HG03442 (cell line): Measurements from ENCODE around the gene CDC42EP4.

Experiments
- ATAC-seq: cut with Tn5 transposase; IDR thresholded peaks from one replicate; pipeline ENCODE4 v1.9.1; 2021; ENCODE audit warnings: mild to moderate bottlenecking, moderate library complexity; ENCODE audit not compliant: unreplicated experiment

The CDC42EP4 gene, protein sequence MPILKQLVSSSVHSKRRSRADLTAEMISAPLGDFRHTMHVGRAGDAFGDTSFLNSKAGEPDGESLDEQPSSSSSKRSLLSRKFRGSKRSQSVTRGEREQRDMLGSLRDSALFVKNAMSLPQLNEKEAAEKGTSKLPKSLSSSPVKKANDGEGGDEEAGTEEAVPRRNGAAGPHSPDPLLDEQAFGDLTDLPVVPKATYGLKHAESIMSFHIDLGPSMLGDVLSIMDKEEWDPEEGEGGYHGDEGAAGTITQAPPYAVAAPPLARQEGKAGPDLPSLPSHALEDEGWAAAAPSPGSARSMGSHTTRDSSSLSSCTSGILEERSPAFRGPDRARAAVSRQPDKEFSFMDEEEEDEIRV

GRCh38 chr17:73311781-73312641 lies at the start of gene CDC42EP4:
Gene CDC42EP4, minus strand, starts transcription at chr17:73312001. Its CDS starts 25,501 bp downstream, at chr17:73286500.
- ATAC-seq: peak; percentile 85

DNA sequence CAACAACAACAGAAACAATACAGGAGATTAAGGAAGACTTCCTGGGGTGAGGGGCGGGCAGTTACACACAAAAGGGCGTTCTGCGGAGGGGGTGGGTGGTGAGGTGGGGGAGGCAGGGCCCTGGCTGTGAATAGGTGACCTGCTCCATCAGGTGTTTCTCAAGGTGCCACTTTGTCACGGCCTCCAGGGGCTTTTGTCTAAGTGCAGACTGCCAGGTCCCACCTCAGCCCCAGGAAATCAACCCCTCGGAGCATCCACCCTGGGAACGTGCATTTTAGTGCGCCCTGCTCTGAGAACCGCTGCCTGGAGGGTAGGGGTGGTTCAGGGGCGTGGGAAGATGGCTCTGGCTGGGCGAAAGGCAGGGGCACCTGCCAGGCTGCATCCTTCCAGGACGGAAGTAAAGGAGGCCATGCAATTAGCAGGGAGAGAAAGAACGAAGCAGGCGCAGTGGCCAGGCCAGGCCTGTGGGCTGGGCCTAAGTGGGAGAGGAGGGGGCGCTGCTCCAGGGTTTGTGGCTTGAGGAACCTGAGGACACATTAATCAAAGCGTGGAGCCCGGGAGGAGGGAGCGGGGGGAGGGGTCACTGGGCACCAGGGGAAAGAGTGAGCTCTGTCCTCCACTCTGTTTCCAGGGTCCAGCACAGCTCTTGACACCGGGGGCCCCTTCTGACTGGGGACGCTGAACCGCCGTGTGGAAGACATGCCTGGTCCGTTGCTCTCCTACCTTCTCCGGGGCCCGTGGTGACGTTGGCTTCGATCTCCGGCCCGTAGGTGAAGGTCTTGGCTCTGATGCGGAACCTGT lies 49.4 kb upstream of the CDC42EP4 start:
- no peak for ATAC-seq

DNA sequence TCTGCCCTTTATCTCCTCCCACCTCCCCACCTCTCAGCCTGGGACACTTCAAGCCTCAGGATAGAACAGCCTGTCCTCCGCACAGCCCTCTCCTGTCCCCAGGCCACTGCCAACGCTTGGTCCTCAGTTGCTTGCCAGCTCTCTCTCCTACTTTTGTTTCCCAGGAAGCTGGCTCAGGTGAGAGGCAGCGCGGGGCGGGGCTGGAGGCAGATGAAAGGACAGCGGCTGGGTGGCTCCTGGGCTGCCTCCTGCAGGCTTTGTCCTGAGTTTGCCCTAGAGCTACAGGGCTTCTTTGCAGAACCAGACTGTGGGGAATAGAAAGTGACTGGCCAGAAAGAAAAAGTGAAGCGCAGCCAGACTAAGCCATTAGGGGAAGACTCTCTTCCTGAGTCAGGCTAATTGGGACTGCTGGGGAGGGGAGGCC lies 48.2 kb upstream of the CDC42EP4 start:
- no peak for ATAC-seq

GRCh38 chr17:73359352-73359751 lies 47.6 kb upstream of the CDC42EP4 start:
- no peak for ATAC-seq

DNA sequence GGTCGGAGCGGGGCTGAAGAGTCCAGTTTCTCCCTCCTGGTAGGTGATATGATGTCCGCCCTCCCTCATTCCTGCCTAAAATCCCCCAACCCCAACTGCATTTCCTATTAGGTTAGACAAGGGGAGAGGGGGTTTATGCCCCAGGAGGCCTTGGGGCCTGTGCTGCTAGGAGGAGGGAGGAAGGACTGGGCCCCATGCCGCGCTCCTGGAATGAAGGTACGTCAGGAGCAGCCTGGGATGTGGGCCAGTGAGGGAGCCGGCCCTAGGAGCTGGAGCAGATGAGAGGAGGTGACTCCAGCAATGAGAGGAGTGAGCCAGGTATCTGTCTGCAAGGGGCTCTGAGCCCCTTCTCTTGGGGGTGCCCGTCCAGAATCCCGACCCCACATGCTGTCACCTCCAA lies 46.9 kb upstream of the CDC42EP4 start:
- ATAC-seq: no peak

GRCh38 chr17:73357981-73358380 lies 46.2 kb upstream of the CDC42EP4 start:
- ATAC-seq: no peak

- no peak for ATAC-seq
Measured at GRCh38 chr17:73357318-73357717, 45.5 kb upstream of the CDC42EP4 start.

- ATAC-seq: no peak
Measured at GRCh38 chr17:73356561-73357170, 44.9 kb upstream of the CDC42EP4 start.

GRCh38 chr17:73354423-73355284 lies 42.9 kb upstream of the CDC42EP4 start:
- ATAC-seq: no peak

GRCh38 chr17:73352261-73352660 lies 40.5 kb upstream of the CDC42EP4 start:
- no peak for ATAC-seq

GRCh38 chr17:73351764-73352163 lies 40.0 kb upstream of the CDC42EP4 start:
- no peak for ATAC-seq

- ATAC-seq: no peak
Measured at GRCh38 chr17:73350864-73351263, 39.1 kb upstream of the CDC42EP4 start.

DNA sequence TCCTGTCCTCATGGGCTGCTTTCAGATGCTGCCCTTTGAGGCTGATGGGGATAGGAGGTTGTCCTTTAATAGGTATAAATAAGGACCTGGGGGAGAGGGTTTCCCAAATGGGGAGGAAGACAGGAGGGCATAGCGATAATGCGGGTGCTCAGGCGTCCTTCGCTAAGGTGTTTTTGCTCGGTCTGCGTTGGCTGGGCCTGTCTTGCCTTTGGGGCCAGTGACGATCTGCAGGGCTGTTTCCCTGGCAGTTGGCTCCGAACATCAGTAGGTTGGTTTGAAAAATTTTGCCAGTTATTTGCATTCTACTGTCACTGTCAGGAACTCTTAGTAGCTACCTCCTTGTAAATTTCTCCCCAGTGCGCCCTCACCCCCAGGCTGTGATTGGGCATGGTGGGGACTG lies 37.8 kb upstream of the CDC42EP4 start:
- ATAC-seq: no peak

DNA sequence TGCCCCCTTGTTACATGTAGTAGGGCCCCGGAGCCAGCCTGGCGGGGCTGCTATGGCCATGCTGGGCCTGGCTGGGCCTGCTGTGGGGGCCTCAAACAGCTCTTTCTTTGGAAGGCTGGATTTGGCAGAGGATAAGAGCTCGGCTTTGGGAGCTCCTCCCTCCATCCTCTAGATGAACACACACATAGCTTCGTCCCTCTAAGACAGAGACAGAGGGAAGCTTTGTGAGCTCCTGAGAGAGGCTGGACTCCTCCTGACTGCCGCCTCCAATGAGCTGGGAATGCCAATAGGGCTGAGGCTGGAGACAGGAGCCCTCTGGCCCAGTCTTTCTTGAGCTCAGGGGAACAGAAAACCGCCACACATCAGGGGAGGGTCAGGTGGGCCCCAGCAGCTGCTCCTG lies 37.3 kb upstream of the CDC42EP4 start:
- ATAC-seq: no peak

DNA sequence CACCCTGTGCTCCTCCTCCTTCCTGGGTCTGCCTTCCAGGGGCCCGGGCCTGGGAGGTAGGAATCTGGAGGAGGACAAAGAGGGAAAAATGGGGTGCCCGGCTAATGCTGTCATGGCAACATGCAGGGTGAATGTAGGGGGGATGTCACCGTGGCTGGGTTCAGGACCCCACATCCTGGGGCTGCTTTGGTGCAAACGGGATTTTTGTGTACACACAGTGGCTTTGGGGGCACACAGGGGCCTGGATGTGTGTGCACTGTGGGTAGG lies 37.0 kb upstream of the CDC42EP4 start:
- no peak for ATAC-seq

- ATAC-seq: no peak
Measured at GRCh38 chr17:73348018-73348828, 36.4 kb upstream of the CDC42EP4 start.

DNA sequence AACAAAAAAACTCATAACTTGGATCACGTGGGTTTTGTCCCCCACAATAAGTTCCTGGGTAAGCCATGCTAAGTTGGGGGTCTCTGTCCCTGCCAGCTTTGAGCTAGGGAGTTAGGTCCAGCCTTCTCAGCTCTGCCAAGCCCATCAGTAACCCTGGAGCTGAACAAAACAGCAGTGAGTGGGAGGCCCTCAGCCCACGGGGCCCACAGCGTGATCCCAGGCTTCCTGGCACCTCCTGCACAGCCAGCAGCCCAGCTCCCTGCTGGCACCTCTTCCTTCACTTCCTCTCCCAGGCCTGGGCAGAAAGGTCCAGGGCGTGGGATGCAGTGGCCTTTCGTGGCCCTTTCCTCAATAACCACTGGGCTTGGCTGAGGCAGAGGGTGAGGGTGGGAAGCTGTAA lies 35.5 kb upstream of the CDC42EP4 start:
- ATAC-seq: no peak

GRCh38 chr17:73346501-73347162 lies 34.8 kb upstream of the CDC42EP4 start:
- ATAC-seq: no peak
